ENCODE measurements around the gene KRT34. TPM values are rescaled to one million over a fixed set of nuclear protein-coding genes. Genes with fewer than 3 reads are reported as not detected.
"Not testable (repeated sequence)": the region's sequence is repeated elsewhere in the genome, so short reads cannot be mapped to it uniquely, and the experiment has no call there.

Gene KRT34
- total and polyA plus RNA-seq, 7 donors: not detected

GRCh38 chr17:41351177-41351576, 30.9 kb downstream of the KRT34 start:
- no peaks in the 10 kb centered on the region for H3K36me3 ChIP-seq
- TF ChIP-seq CTCF (IDR thresholded peaks at IDR 0.05): no peak
- intact Hi-C loops (cut with DNase I): no loop called here
- H3K27ac ChIP-seq: no peak overlapping the region
- DNase-seq: no peak
- no peaks in the 10 kb centered on the region for H3K4me1 ChIP-seq
- no peaks in the 10 kb centered on the region for H3K27me3 ChIP-seq
- 91 to 93% methylated on average over 2 of the region's 2 CpGs for WGBS, 2 donors
- H3K4me3 ChIP-seq: no peak overlapping the region
- H3K9me3 ChIP-seq: no peaks in the 10 kb centered on the region

GRCh38 chr17:41350381-41350878, 31.7 kb downstream of the KRT34 start, which contains the start of gene KRT33A:
KRT33A (minus strand) TSS chr17:41350828; CDS start chr17:41350767, 61 bp downstream.
- 87 to 91% methylated on average over 16 of the region's 16 CpGs for WGBS, 2 donors
- intact Hi-C loops (cut with DNase I); DNase-seq; H3K27ac ChIP-seq; H3K4me1 ChIP-seq; H3K9me3 ChIP-seq; H3K4me3 ChIP-seq; H3K27me3 ChIP-seq; H3K36me3 ChIP-seq: not testable (repeated sequence)

GRCh38 chr17:41347869-41348760, 34.0 kb downstream of the KRT34 start:
- Histone ChIP-seq H3K36me3 (no peaks in the 10 kb centered on the region), H3K4me1 (no peaks in the 10 kb centered on the region), H3K27ac (no peak overlapping the region), H3K27me3 (no peaks in the 10 kb centered on the region), H3K4me3 (no peak overlapping the region), H3K9me3 (no peaks in the 10 kb centered on the region)
- no peak for TF ChIP-seq POLR2A (IDR thresholded peaks at IDR 0.05)
- TF ChIP-seq POLR2AphosphoS5 (IDR thresholded peaks at IDR 0.05): no peak
- no peak for TF ChIP-seq EP300 (IDR thresholded peaks at IDR 0.05)
- TF ChIP-seq CTCF (IDR thresholded peaks at IDR 0.05): no peak
- intact Hi-C loops (cut with DNase I): no loop called here
- DNase-seq: no peak
- WGBS, 2 donors: 88 to 92% methylated on average over 7 of the region's 7 CpGs

GRCh38 chr17:41346421-41346820, 35.7 kb downstream of the KRT34 start:
- intact Hi-C loops (cut with DNase I): not testable (repeated sequence)
- WGBS, 2 donors: 92 to 93% methylated on average over 16 of the region's 16 CpGs

GRCh38 chr17:41345992-41346391, 36.1 kb downstream of the KRT34 start:
- H3K27ac ChIP-seq: no peak overlapping the region
- no peak for DNase-seq
- intact Hi-C loops (cut with DNase I): no loop called here
- no peak for TF ChIP-seq EP300 (IDR thresholded peaks at IDR 0.05)
- no peak for TF ChIP-seq CTCF (IDR thresholded peaks at IDR 0.05)
- TF ChIP-seq POLR2AphosphoS5 (IDR thresholded peaks at IDR 0.05): no peak
- no peak for TF ChIP-seq POLR2A (IDR thresholded peaks at IDR 0.05)
- H3K36me3 ChIP-seq: no peaks in the 10 kb centered on the region
- H3K27me3 ChIP-seq: no peaks in the 10 kb centered on the region
- H3K9me3 ChIP-seq: no peaks in the 10 kb centered on the region
- WGBS, 2 donors: 95% methylated on average over 3 of the region's 3 CpGs
- no peak overlapping the region for H3K4me3 ChIP-seq
- H3K4me1 ChIP-seq: no peaks in the 10 kb centered on the region

More at GRCh38 chr17:41346421-41346820, 35.7 kb downstream of the KRT34 start:
- not testable (repeated sequence) for H3K36me3 ChIP-seq, DNase-seq, H3K27ac ChIP-seq, H3K4me3 ChIP-seq, H3K4me1 ChIP-seq, H3K9me3 ChIP-seq, H3K27me3 ChIP-seq
